Motor neuron (in vitro differentiated cells): Measurements from ENCODE around the gene PPP1R1C. TPM values are rescaled to one million over a fixed set of nuclear protein-coding genes. Genes with fewer than 3 reads are reported as not detected.

Experiments
- ATAC-seq, 8 experiments: fragments of 200-7000 bp; cut with Tn5 transposase; replicated peaks in 6 of 8; 2 replicates each; pipeline ENCODE4 v1.8.0; 2021; ENCODE audit warnings: mild to moderate bottlenecking in 8 of 8, moderate library complexity in 8 of 8
- H3K27ac ChIP-seq, 2 donors: fragments of 250-450 bp; sonication (Bioruptor Pico); 2 replicates each; pipeline ENCODE4 v1.9.0; 2021; ENCODE audit warnings: antibody characterized with exemption in 2 of 2, mild to moderate bottlenecking in 2 of 2, moderate library complexity in 1 of 2
- H3K4me1 ChIP-seq, 2 donors: fragments of 250-450 bp; sonication (Bioruptor Pico); replicated peaks in 1 of 2; 2 replicates each; pipeline ENCODE4 v1.6.1; 2021; ENCODE audit warnings: antibody characterized with exemption in 2 of 2, mild to moderate bottlenecking in 2 of 2, moderate library complexity in 1 of 2
- H3K4me3 ChIP-seq, 5 donors: fragments of 250-450 bp; sonication (Bioruptor Pico); 2 replicates each; pipeline ENCODE4 v1.9.0; 2021; ENCODE audit warnings: antibody characterized with exemption in 5 of 5, mild to moderate bottlenecking in 5 of 5, moderate library complexity in 4 of 5
- WGBS, 10 experiments: fragments of 450-650 bp; shearing (Covaris generic); methylation state at CpG; one replicate each; pipeline ENCODE4 v1.0.0; 2022; 5-methylcytosine and 5-hydroxymethylcytosine counted together
- in situ Hi-C, 9 experiments: fragments of 400-800 bp; cut with MboI; loops; one replicate each; pipeline ENCODE4 v1.15.0; 2021; ENCODE audit warnings: low sequenced_read_pairs in 9 of 9, low pct_unique_long_range_greater_than_20kb in 2 of 9; ENCODE audit not compliant: unreplicated experiment in 9 of 9
- total RNA-seq, 8 experiments: library from RNA; unstranded; fragments of 300-600 nt; gene quantifications; 2 replicates each; pipeline versions ENCODE4 v1.2.3 to v1.2.4, GENCODE V29; 2022

The PPP1R1C gene
- total RNA-seq, 8 experiments from 2014 or later: 0.14 to 10.3 (median 0.46) TPM; not detected in 3

- in situ Hi-C loops: loop anchor here in 2 of 9 experiments (25.0 kb wide), 1 partner anchor 344 kb away; no protein-coding TSS in a partner anchor
- Histone ChIP-seq H3K27ac (no peak overlapping the region), H3K4me3 (no peak overlapping the region), H3K4me1 (no peaks in the 10 kb centered on the region)
- WGBS, 10 experiments: 0 to 41% (median 27%) methylated on average over 1 to 4 of the region's 4 CpGs
- no peak for ATAC-seq
These were observed 96.1 kb downstream of the PPP1R1C start for GRCh38 chr2:182081602-182082260.

GRCh38 chr2:182088681-182089320 lies 103.1 kb downstream of the PPP1R1C start:
- in situ Hi-C loops: loop anchor here in 2 of 9 experiments (25.0 kb wide), 1 partner anchor 352 kb away; no protein-coding TSS in a partner anchor
- WGBS, 10 experiments: 0 to 100% (median 86%) methylated on average over 1 to 3 of the region's 3 CpGs; no CpG with 5 or more reads in 1 of the 10 experiments
- Histone ChIP-seq H3K27ac (no peak overlapping the region), H3K4me1 (no peaks in the 10 kb centered on the region), H3K4me3 (no peak overlapping the region)
- ATAC-seq: no peak

GRCh38 chr2:182090486-182090885 lies 104.8 kb downstream of the PPP1R1C start:
- in situ Hi-C loops: loop anchor here in 2 of 9 experiments (25.0 kb wide), 1 partner anchor 353 kb away; no protein-coding TSS in a partner anchor
- ATAC-seq: no peak
- WGBS, 10 experiments: 11 to 100% (median 75%) methylated on average over 1 to 3 of the region's 3 CpGs

DNA sequence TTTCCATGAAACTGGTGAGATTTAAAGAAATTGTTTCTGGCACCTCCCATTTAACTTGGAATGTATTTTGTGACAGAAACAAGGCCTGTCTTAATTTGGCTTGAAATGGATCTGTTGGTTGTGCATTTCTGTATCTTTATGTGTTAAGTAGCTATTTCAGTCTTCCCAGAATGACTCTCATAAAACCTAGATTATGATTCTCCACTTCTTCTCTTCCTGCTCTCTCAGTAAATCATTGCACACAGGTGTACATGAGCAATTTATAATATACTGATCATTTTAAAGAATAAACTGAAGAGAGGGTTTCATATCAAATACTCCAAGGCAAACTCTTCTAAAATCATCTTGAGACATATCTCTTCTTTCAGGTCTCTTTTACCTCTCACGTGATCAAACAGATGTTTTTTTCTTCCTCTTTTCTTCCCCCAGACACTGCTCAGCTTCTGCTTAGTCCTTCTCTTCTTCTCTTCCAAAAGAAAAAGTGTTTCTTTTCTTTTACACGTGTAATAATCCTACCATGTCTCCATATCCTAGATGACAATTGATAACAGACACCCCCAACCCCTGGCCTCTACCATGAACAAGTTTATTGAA lies 112.0 kb downstream of the PPP1R1C start:
- H3K4me3 ChIP-seq: no peak overlapping the region
- no peaks in the 10 kb centered on the region for H3K4me1 ChIP-seq
- no peak overlapping the region for H3K27ac ChIP-seq
- in situ Hi-C loops: loop anchor here in 2 of 9 experiments (25.0 kb wide), 1 partner anchor 360 kb away; no protein-coding TSS in a partner anchor
- no peak for ATAC-seq
- 0 to 90% (median 69%) methylated on average over 1 to 2 of the region's 2 CpGs; no CpG with 5 or more reads in 1 of the 10 experiments for WGBS, 10 experiments

More at GRCh38 chr2:182090486-182090885, 104.8 kb downstream of the PPP1R1C start:
- H3K4me3 ChIP-seq: no peak overlapping the region
- H3K4me1 ChIP-seq: no peaks in the 10 kb centered on the region
- no peak overlapping the region for H3K27ac ChIP-seq

- in situ Hi-C loops: loop anchor here in 2 of 9 experiments (25.0 kb wide), 1 partner anchor 361 kb away; no protein-coding TSS in a partner anchor
- 0 to 100% (median 44%) methylated on average over 1 of the region's 1 CpG; no CpG with 5 or more reads in 1 of the 10 experiments for WGBS, 10 experiments
- H3K4me3 ChIP-seq: no peak overlapping the region
- no peak for ATAC-seq
- no peak overlapping the region for H3K27ac ChIP-seq
- no peaks in the 10 kb centered on the region for H3K4me1 ChIP-seq
These were observed 113.0 kb downstream of the PPP1R1C start for GRCh38 chr2:182098648-182099047.

- in situ Hi-C loops: no loop called here
- Histone ChIP-seq H3K27ac (no peak overlapping the region), H3K4me3 (no peak overlapping the region), H3K4me1 (no peaks in the 10 kb centered on the region)
- ATAC-seq: peak in 2 of 8 experiments; percentile 29 to 41
These were observed 115.6 kb downstream of the PPP1R1C start for GRCh38 chr2:182101263-182101662.

GRCh38 chr2:182103526-182103925 lies 117.9 kb downstream of the PPP1R1C start:
- Histone ChIP-seq H3K4me1 (no peaks in the 10 kb centered on the region), H3K4me3 (no peak overlapping the region), H3K27ac (no peak overlapping the region)
- ATAC-seq: peak in 4 of 8 experiments; percentile 27 to 47 (median 30)
- 16 to 63% (median 45%) methylated on average over 1 to 5 of the region's 5 CpGs for WGBS, 10 experiments
- in situ Hi-C loops: no loop called here

- ATAC-seq: peak in 5 of 8 experiments; percentile 42 to 100 (median 81)
- WGBS, 10 experiments: 0 to 100% (median 60%) methylated on average over 1 of the region's 1 CpG; no CpG with 5 or more reads in 3 of the 10 experiments
- in situ Hi-C loops: no loop called here
- Histone ChIP-seq H3K4me3 (no peak overlapping the region), H3K27ac (no peak overlapping the region), H3K4me1 (peaks cover 5 to 14% of the 10 kb centered on the region in 2 donors)
These were observed 124.7 kb downstream of the PPP1R1C start for GRCh38 chr2:182110347-182110746.

DNA sequence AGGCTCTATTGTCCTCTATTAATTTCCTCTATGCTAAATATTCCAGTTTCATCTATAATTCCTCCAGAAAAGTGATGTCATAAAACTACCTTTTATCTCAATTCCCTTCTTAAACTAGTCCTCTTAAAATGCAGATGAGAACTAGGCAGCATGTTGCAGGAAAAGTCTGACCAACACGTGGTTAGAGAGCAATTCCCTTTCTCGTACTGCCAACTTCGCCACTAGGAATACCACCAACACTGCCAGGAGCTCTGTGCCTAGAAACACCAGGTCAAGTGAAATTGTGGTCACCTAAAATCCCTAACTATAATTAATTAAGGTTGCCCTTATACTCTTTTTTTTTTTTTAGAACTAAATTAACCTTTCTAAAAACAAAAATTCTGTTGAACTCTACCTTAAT lies 127.7 kb downstream of the PPP1R1C start:
- WGBS, 10 experiments: 25 to 100% (median 63%) methylated on average over 2 to 3 of the region's 3 CpGs; no CpG with 5 or more reads in 4 of the 10 experiments
- Histone ChIP-seq H3K27ac (no peak overlapping the region), H3K4me3 (no peak overlapping the region), H3K4me1 (peaks cover 5 to 14% of the 10 kb centered on the region in 2 donors)
- in situ Hi-C loops: no loop called here
- no peak for ATAC-seq

GRCh38 chr2:182115258-182115657 lies 129.6 kb downstream of the PPP1R1C start:
- ATAC-seq: no peak
- peaks cover 4 to 10% of the 10 kb centered on the region in 2 donors for H3K4me1 ChIP-seq
- in situ Hi-C loops: no loop called here
- H3K27ac ChIP-seq: no peak overlapping the region
- H3K4me3 ChIP-seq: no peak overlapping the region

- no peak overlapping the region for H3K27ac ChIP-seq
- WGBS, 10 experiments: 50 to 100% (median 98%) methylated on average over 1 to 2 of the region's 2 CpGs
- no peak for ATAC-seq
- no peak overlapping the region for H3K4me3 ChIP-seq
- no peaks in the 10 kb centered on the region for H3K4me1 ChIP-seq
- in situ Hi-C loops: no loop called here
These were observed 131.1 kb downstream of the PPP1R1C start for GRCh38 chr2:182116774-182117173.

- WGBS, 10 experiments: 33 to 100% (median 100%) methylated on average over 1 of the region's 1 CpG; no CpG with 5 or more reads in 4 of the 10 experiments
- no peaks in the 10 kb centered on the region for H3K4me1 ChIP-seq
- in situ Hi-C loops: no loop called here
- H3K4me3 ChIP-seq: no peak overlapping the region
- ATAC-seq: no peak
- H3K27ac ChIP-seq: no peak overlapping the region
These were observed 131.5 kb downstream of the PPP1R1C start for GRCh38 chr2:182117196-182117595.
